Prostate gland (tissue), 2 donors: ENCODE data around the gene ZNF547.

Source experiments
- POLR2A ChIP-seq: fragments of 450-650 bp; IDR thresholded peaks from one replicate; pipeline ENCODE4 v1.6.1; 2016; ENCODE audit warnings: antibody characterized with exemption, mild to moderate bottlenecking
- POLR2AphosphoS5 ChIP-seq: sonication (generic); formaldehyde crosslinking; IDR thresholded peaks from one replicate; pipeline ENCODE4 v1.6.1; 2017; ENCODE audit warnings: antibody characterized with exemption
- TF ChIP-seq, protein P1 (sequence below), 4 experiments: fragments of 200-600 bp in 2 of 4; fragments of 450-650 bp in 2 of 4; sonication (generic) in 2 of 4; IDR thresholded peaks; 1 replicate in 3 of 4; 2 replicates in 1 of 4; pipeline ENCODE4 v1.5.1; 2016 to 2019; ENCODE audit warnings: antibody characterized with exemption in 4 of 4, mild to moderate bottlenecking in 2 of 4, moderate library complexity in 2 of 4

DNA sequence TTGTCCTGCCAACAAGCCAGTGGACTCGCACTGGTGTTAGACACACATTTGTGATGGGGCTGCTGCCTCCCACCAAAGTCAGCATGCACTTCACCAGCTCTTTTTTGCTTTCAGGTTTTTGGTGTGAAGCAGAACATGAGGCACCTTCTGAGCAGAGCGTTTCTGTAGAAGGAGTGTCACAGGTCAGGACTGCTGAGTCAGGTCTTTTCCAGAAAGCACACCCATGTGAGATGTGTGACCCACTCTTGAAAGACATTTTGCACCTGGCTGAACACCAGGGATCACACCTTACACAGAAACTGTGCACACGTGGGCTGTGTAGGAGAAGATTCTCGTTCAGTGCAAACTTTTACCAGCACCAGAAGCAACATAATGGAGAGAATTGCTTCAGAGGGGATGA is 7.4 kb upstream of the ZNF547 start:
- TF ChIP-seq POLR2AphosphoS5 (no peak), POLR2A (no peak)
- TF ChIP-seq, protein P1, sequence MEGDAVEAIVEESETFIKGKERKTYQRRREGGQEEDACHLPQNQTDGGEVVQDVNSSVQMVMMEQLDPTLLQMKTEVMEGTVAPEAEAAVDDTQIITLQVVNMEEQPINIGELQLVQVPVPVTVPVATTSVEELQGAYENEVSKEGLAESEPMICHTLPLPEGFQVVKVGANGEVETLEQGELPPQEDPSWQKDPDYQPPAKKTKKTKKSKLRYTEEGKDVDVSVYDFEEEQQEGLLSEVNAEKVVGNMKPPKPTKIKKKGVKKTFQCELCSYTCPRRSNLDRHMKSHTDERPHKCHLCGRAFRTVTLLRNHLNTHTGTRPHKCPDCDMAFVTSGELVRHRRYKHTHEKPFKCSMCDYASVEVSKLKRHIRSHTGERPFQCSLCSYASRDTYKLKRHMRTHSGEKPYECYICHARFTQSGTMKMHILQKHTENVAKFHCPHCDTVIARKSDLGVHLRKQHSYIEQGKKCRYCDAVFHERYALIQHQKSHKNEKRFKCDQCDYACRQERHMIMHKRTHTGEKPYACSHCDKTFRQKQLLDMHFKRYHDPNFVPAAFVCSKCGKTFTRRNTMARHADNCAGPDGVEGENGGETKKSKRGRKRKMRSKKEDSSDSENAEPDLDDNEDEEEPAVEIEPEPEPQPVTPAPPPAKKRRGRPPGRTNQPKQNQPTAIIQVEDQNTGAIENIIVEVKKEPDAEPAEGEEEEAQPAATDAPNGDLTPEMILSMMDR (IDR thresholded peaks at IDR 0.05): no peak
